Testis (tissue), 3 donors: ENCODE measurements around the gene EBF4. TPM values are rescaled to one million over a fixed set of nuclear protein-coding genes. Genes with fewer than 3 reads are reported as not detected.

Source experiments
- DNase-seq: peaks from one replicate; pipeline ENCODE4 v3.0.0-alpha.2; 2019
- H3K27ac ChIP-seq, 2 donors: fragments of 200-600 bp; sonication (generic); one replicate each; pipeline ENCODE4 v1.5.1; 2019
- H3K27me3 ChIP-seq: fragments of 200-600 bp; sonication (generic); one replicate; pipeline ENCODE4 v1.5.1; 2019
- H3K36me3 ChIP-seq: fragments of 200-600 bp; sonication (generic); one replicate; pipeline ENCODE4 v1.5.1; 2017; ENCODE audit warnings: low read depth; ENCODE audit errors: missing control alignments
- H3K4me1 ChIP-seq: fragments of 200-600 bp; sonication (generic); one replicate; pipeline ENCODE4 v1.5.1; 2019
- H3K4me3 ChIP-seq, 2 donors: fragments of 200-600 bp; sonication (generic); one replicate each; pipeline ENCODE4 v1.5.1; 2017 to 2019
- H3K9me3 ChIP-seq: fragments of 200-600 bp; sonication (generic); one replicate; pipeline ENCODE4 v1.5.1; 2017
- CTCF ChIP-seq, 3 experiments: fragments of 450-650 bp in 2 of 3; fragments of 200-600 bp in 1 of 3; sonication (generic) in 1 of 3; IDR thresholded peaks; one replicate each; pipeline ENCODE4 v1.5.1; 2016 to 2019; ENCODE audit warnings: antibody characterized with exemption in 3 of 3, mild to moderate bottlenecking in 2 of 3, moderate library complexity in 1 of 3
- POLR2A ChIP-seq: fragments of 450-650 bp; IDR thresholded peaks from one replicate; pipeline ENCODE4 v1.6.1; 2017; ENCODE audit warnings: antibody characterized with exemption, mild to moderate bottlenecking, moderate library complexity
- WGBS, 2 donors: methylation state at CpG; one replicate each; pipeline ENCODE4 v1.1.5; 2018; 5-methylcytosine and 5-hydroxymethylcytosine counted together
- intact Hi-C: fragments of 100-400 bp; cut with DNase I; formaldehyde crosslinking; loops from one replicate; pipeline ENCODE4 v1.15.1; 2023; ENCODE audit warnings: low total_unique reads
- polyA plus RNA-seq: library from polyadenylated mRNA; stranded (reverse); fragments of 350-450 nt; fragmentation: Illumina TruSeq; extraction: RNeasy Lipid Tissue Mini Kit (QIAGEN cat#74804); gene quantifications from one replicate; pipeline ENCODE4 v1.2.3, GENCODE V29; 2014; ENCODE audit warnings: low read depth, low replicate concordance; ENCODE audit not compliant: insufficient read depth
- total RNA-seq, 2 donors: library from RNA; depleted of rRNA; stranded (reverse); fragments of >200 nt; gene quantifications; one replicate each; pipeline ENCODE4 v1.2.3, GENCODE V29; 2016

EBF4 gene
- total and polyA plus RNA-seq, 3 donors from 2014 or later, result 6.1 to 14.2 (median 7.4) TPM

DNA sequence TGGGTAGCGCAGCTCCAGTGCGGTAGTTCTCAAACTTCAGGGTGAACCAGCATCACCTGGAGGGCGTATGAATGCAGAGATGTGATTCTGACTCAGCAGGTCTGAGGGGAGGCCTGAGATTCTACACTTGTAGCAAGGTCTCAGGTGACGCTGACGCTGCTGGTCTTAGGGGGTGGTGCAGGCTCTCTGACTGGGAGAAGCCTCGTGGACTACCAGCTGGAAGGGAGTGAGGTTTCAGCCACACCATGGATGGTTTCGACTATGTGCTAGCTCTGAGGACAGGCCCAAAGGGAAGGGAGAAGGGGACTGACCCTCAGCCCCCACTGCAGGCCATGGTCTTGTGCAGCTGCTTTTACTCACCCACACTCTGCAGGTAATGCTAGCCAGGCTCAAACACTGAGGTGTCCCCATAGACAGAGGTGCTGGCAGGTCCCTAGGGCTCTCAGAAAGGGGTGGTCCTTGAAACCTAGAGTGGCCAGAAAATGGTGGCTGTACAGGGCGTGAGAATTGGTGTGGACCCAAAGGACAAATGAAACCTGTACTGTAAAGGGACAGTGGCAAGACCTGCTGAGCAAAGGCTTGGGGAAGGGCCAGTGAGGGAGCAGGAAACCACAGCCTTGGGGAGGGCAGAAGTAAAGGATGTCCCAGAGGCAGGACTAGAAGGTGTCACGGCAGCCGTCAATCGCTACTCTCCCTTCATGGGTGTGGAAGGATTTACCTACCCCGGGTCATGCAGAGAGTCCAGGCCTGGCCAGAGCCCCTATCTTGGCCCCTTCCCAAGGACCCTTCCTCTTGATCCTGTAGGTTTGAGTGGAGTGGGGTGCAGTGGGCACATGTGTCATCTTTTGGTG lies 52.7 kb downstream of the EBF4 start:
- Histone ChIP-seq H3K36me3 (no peaks in the 10 kb centered on the region), H3K27ac (no peak overlapping the region), H3K4me3 (no peak overlapping the region), H3K9me3 (no peaks in the 10 kb centered on the region), H3K27me3 (no peaks in the 10 kb centered on the region), H3K4me1 (no peaks in the 10 kb centered on the region)
- 79 to 82% methylated on average over 12 of the region's 12 CpGs for WGBS, 2 donors
- no peak for DNase-seq
- intact Hi-C loops, result no loop called here
- TF ChIP-seq CTCF (IDR thresholded peaks at IDR 0.05) (no peak), POLR2A (no peak)

GRCh38 chr20:2745936-2746635 lies 53.5 kb downstream of the EBF4 start:
- 94% methylated on average over 4 of the region's 4 CpGs for WGBS, 2 donors
- Histone ChIP-seq H3K4me3 (no peak overlapping the region), H3K36me3 (no peaks in the 10 kb centered on the region), H3K9me3 (no peaks in the 10 kb centered on the region), H3K4me1 (no peaks in the 10 kb centered on the region), H3K27ac (no peak overlapping the region), H3K27me3 (no peaks in the 10 kb centered on the region)
- no peak for DNase-seq
- intact Hi-C loops, result no loop called here
- no peak for TF ChIP-seq CTCF (IDR thresholded peaks at IDR 0.05)
- no peak for TF ChIP-seq POLR2A

- 82 to 89% methylated on average over 6 to 8 of the region's 8 CpGs for WGBS, 2 donors
- Histone ChIP-seq H3K9me3 (no peaks in the 10 kb centered on the region), H3K4me1 (no peaks in the 10 kb centered on the region)
These were observed 54.2 kb downstream of the EBF4 start for GRCh38 chr20:2746636-2747265.

GRCh38 chr20:2747676-2748235 lies 55.2 kb downstream of the EBF4 start:
- Histone ChIP-seq H3K27ac (no peak overlapping the region), H3K9me3 (no peaks in the 10 kb centered on the region), H3K4me1 (peaks cover 4% of the 10 kb centered on the region), H3K27me3 (no peaks in the 10 kb centered on the region), H3K36me3 (no peaks in the 10 kb centered on the region), H3K4me3 (no peak overlapping the region)
- intact Hi-C loops, result no loop called here
- WGBS, 2 donors, result 83 to 90% methylated on average over 8 of the region's 8 CpGs
- no peak for DNase-seq
- TF ChIP-seq POLR2A (no peak), CTCF (IDR thresholded peaks at IDR 0.05) (no peak)

More at GRCh38 chr20:2746636-2747265, 54.2 kb downstream of the EBF4 start:
- Histone ChIP-seq H3K36me3 (no peaks in the 10 kb centered on the region), H3K27me3 (no peaks in the 10 kb centered on the region), H3K27ac (no peak overlapping the region), H3K4me3 (no peak overlapping the region)
- intact Hi-C loops, result no loop called here
- TF ChIP-seq POLR2A, result no peak
- no peak for TF ChIP-seq CTCF (IDR thresholded peaks at IDR 0.05)
- no peak for DNase-seq
